ENCODE measurements around the gene USH2A.

USH2A gene

GRCh38 chr1:215905493-215906115, 517.6 kb downstream of the USH2A start:
- no peak for TF ChIP-seq CTCF (IDR thresholded peaks at IDR 0.05; ENCODE audit: control extremely low read depth, extremely low read depth, low read depth, missing control alignments)
- ChIA-PET POLR2A (no interaction called here), CTCF (no interaction called here)
- no peak for DNase-seq (ENCODE audit: extremely low spot score)

- ChIA-PET POLR2A (no interaction called here), CTCF (no interaction called here)
- no peak for TF ChIP-seq CTCF (IDR thresholded peaks at IDR 0.05; ENCODE audit: control extremely low read depth, extremely low read depth, low read depth, missing control alignments)
- DNase-seq (ENCODE audit: extremely low spot score) = no peak
Measured at GRCh38 chr1:215900684-215901083, 522.6 kb downstream of the USH2A start.

GRCh38 chr1:215899901-215900300, 523.3 kb downstream of the USH2A start:
- ChIA-PET CTCF (no interaction called here), POLR2A (no interaction called here)
- no peak for TF ChIP-seq CTCF (IDR thresholded peaks at IDR 0.05; ENCODE audit: control extremely low read depth, extremely low read depth, low read depth, missing control alignments)
- no peak for DNase-seq (ENCODE audit: extremely low spot score)

GRCh38 chr1:215895893-215896292, 527.4 kb downstream of the USH2A start:
- POLR2A ChIA-PET = no interaction called here
- DNase-seq (ENCODE audit: extremely low spot score) = no peak
- no peak for TF ChIP-seq CTCF (IDR thresholded peaks at IDR 0.05; ENCODE audit: control extremely low read depth, extremely low read depth, low read depth, missing control alignments)
- CTCF ChIA-PET = no interaction called here

GRCh38 chr1:215895276-215895675, 528.0 kb downstream of the USH2A start:
- POLR2A ChIA-PET = no interaction called here
- no peak for TF ChIP-seq CTCF (IDR thresholded peaks at IDR 0.05; ENCODE audit: control extremely low read depth, extremely low read depth, low read depth, missing control alignments)
- DNase-seq (ENCODE audit: extremely low spot score) = no peak
- CTCF ChIA-PET = no interaction called here

GRCh38 chr1:215894617-215895016, 528.6 kb downstream of the USH2A start:
- DNase-seq (ENCODE audit: extremely low spot score) = no peak
- ChIA-PET POLR2A (no interaction called here), CTCF (no interaction called here)
- no peak for TF ChIP-seq CTCF (IDR thresholded peaks at IDR 0.05; ENCODE audit: control extremely low read depth, extremely low read depth, low read depth, missing control alignments)
